GM23248 (cell line): ENCODE results near the gene HOXD9.

Source experiments
- EZH2 ChIP-seq: fragments of 200-600 bp; sonication (generic); IDR thresholded peaks from 2 replicates; pipeline ENCODE4 v1.6.1; 2018; ENCODE audit warnings: antibody characterized with exemption, mild to moderate bottlenecking; ENCODE audit not compliant: insufficient read depth, poor library complexity, severe bottlenecking
- EZH2phosphoT487 ChIP-seq: fragments of 200-600 bp; sonication (generic); IDR thresholded peaks from 2 replicates; pipeline ENCODE4 v1.6.1; 2018; ENCODE audit warnings: antibody characterized with exemption, moderate library complexity, mild to moderate bottlenecking, low read depth; ENCODE audit not compliant: insufficient read depth

GRCh38 chr2:176103194-176103593, 19.3 kb upstream of the HOXD9 start:
- TF ChIP-seq EZH2 (no peak), EZH2phosphoT487 (no peak)
